GM06990 (cell line): ENCODE results near the gene SGF29.

ENCODE experiments used
- DNase-seq: peaks from one replicate; pipeline ENCODE4 v3.0.0-alpha.2; 2011; ENCODE audit not compliant: insufficient read length; ENCODE audit errors: extremely low read depth
- H3K27me3 ChIP-seq: replicated peaks from 2 replicates; pipeline ENCODE4 v1.6.0; 2011; ENCODE audit warnings: low read length; ENCODE audit not compliant: control insufficient read depth, insufficient read depth
- H3K36me3 ChIP-seq: 2 replicates; pipeline ENCODE4 v1.5.1; 2011; ENCODE audit warnings: low read length; ENCODE audit not compliant: control insufficient read depth, insufficient read depth
- H3K4me3 ChIP-seq: replicated peaks from 2 replicates; pipeline ENCODE4 v1.5.1; 2011; ENCODE audit warnings: low read depth, mild to moderate bottlenecking, control low read depth, low read length
- CTCF ChIP-seq: IDR thresholded peaks from 2 replicates; pipeline ENCODE4 v1.5.1; 2011; ENCODE audit warnings: low read length, control low read depth, mild to moderate bottlenecking, inconsistent platforms; ENCODE audit not compliant: insufficient read depth, poor library complexity, severe bottlenecking

SGF29 gene

GRCh38 chr16:28567292-28567691, 13.6 kb downstream of the SGF29 start:
- no peaks in the 10 kb centered on the region for H3K36me3 ChIP-seq
- no peak overlapping the region for H3K4me3 ChIP-seq

GRCh38 chr16:28569021-28569420, 15.3 kb downstream of the SGF29 start:
- no peak for TF ChIP-seq CTCF
- H3K36me3 ChIP-seq = no peaks in the 10 kb centered on the region
- no peak for DNase-seq
- no peak overlapping the region for H3K4me3 ChIP-seq
- no peaks in the 10 kb centered on the region for H3K27me3 ChIP-seq

More at GRCh38 chr16:28567292-28567691, 13.6 kb downstream of the SGF29 start:
- TF ChIP-seq CTCF = no peak
- DNase-seq = no peak
- no peaks in the 10 kb centered on the region for H3K27me3 ChIP-seq

GRCh38 chr16:28569968-28570752, 16.4 kb downstream of the SGF29 start:
- Histone ChIP-seq H3K36me3 (no peaks in the 10 kb centered on the region; the same call in 1 of the 2 replicates), H3K27me3 (no peaks in the 10 kb centered on the region), H3K4me3 (no peak overlapping the region)
- TF ChIP-seq CTCF = no peak
- no peak for DNase-seq

GRCh38 chr16:28572696-28573510, 19.2 kb downstream of the SGF29 start:
- Histone ChIP-seq H3K36me3 (no peaks in the 10 kb centered on the region; the same call in 1 of the 2 replicates), H3K4me3 (no peak overlapping the region), H3K27me3 (no peaks in the 10 kb centered on the region)
- TF ChIP-seq CTCF = no peak
- DNase-seq = no peak

GRCh38 chr16:28573738-28574718, 20.3 kb downstream of the SGF29 start:
- no peak overlapping the region for H3K4me3 ChIP-seq
- no peak for DNase-seq
- H3K27me3 ChIP-seq = no peaks in the 10 kb centered on the region
- TF ChIP-seq CTCF = no peak
- no peaks in the 10 kb centered on the region; the same call in 1 of the 2 replicates for H3K36me3 ChIP-seq
